Upper lobe of left lung (tissue), 6 donors: ENCODE data around the gene ADAP1. TPM values are rescaled to one million over a fixed set of nuclear protein-coding genes. Genes with fewer than 3 reads are reported as not detected.

Source experiments
- ATAC-seq, 2 donors: fragments of 200-7000 bp; cut with Tn5 transposase; one replicate each; pipeline ENCODE4 v1.9.1; 2022; ENCODE audit warnings: mild to moderate bottlenecking in 2 of 2, moderate library complexity in 2 of 2; ENCODE audit not compliant: low FRiP score in 2 of 2
- DNase-seq, 2 donors: peaks; one replicate each; pipeline ENCODE4 v3.0.0-alpha.2; 2019 to 2020
- H3K27ac ChIP-seq, 4 donors: fragments of 200-600 bp; sonication (generic); one replicate each; pipeline ENCODE4 v1.5.1; 2016 to 2019
- H3K27me3 ChIP-seq, 4 donors: fragments of 200-600 bp; sonication (generic); one replicate each; pipeline ENCODE4 v1.5.1; 2017 to 2019
- H3K36me3 ChIP-seq, 4 donors: fragments of 200-600 bp; sonication (generic); one replicate each; pipeline ENCODE4 v1.5.1; 2016 to 2019
- H3K4me1 ChIP-seq, 4 donors: fragments of 200-600 bp; sonication (generic); one replicate each; pipeline ENCODE4 v1.5.1; 2018 to 2019
- H3K4me3 ChIP-seq, 4 donors: fragments of 200-600 bp; sonication (generic); one replicate each; pipeline ENCODE4 v1.5.1; 2017 to 2019; ENCODE audit warnings: mild to moderate bottlenecking in 2 of 4, moderate library complexity in 1 of 4
- H3K9me3 ChIP-seq, 4 donors: fragments of 200-600 bp; sonication (generic); one replicate each; pipeline ENCODE4 v1.5.1; 2018 to 2019
- EP300 ChIP-seq, 4 donors: sonication (generic); formaldehyde crosslinking; IDR thresholded peaks; one replicate each; pipeline ENCODE4 v1.5.1; 2017; ENCODE audit warnings: antibody characterized with exemption in 4 of 4, control low read depth in 2 of 4
- POLR2A ChIP-seq, 4 donors: fragments of 450-650 bp; IDR thresholded peaks; one replicate each; pipeline ENCODE4 v1.5.1; 2016 to 2017; ENCODE audit warnings: antibody characterized with exemption in 4 of 4, mild to moderate bottlenecking in 2 of 4
- POLR2AphosphoS5 ChIP-seq, 2 donors: sonication (generic); formaldehyde crosslinking; IDR thresholded peaks; one replicate each; pipeline ENCODE4 v1.5.1; 2017; ENCODE audit warnings: antibody characterized with exemption in 2 of 2
- WGBS, 2 donors: methylation state at CpG; one replicate each; pipeline ENCODE4 v1.1.5; 2017 to 2018; 5-methylcytosine and 5-hydroxymethylcytosine counted together
- total RNA-seq, 6 donors: library from RNA; depleted of rRNA in 4 of 6; stranded (reverse); fragments of >200 nt in 4 of 6; gene quantifications; one replicate each; pipeline versions ENCODE4 v1.1.0 to v1.2.1, GENCODE V29; 2016 to 2021
- TF ChIP-seq, protein P1 (sequence below), 6 experiments: fragments of 450-650 bp in 4 of 6; fragments of 200-600 bp in 2 of 6; sonication (generic) in 2 of 6; IDR thresholded peaks; one replicate each; pipeline ENCODE4 v1.5.1; 2016 to 2019; ENCODE audit warnings: antibody characterized with exemption in 6 of 6
- donor health status: DM: no; HTN: no; CAD: no; lungs with moderate emphysema.
- donor health status: DM: no; HTN: yes; CAD: no; lungs with severe emphysema.

ADAP1 gene
- total RNA-seq, 6 donors from 2014 or later = 31.0 to 109 (median 37.5) TPM

DNA sequence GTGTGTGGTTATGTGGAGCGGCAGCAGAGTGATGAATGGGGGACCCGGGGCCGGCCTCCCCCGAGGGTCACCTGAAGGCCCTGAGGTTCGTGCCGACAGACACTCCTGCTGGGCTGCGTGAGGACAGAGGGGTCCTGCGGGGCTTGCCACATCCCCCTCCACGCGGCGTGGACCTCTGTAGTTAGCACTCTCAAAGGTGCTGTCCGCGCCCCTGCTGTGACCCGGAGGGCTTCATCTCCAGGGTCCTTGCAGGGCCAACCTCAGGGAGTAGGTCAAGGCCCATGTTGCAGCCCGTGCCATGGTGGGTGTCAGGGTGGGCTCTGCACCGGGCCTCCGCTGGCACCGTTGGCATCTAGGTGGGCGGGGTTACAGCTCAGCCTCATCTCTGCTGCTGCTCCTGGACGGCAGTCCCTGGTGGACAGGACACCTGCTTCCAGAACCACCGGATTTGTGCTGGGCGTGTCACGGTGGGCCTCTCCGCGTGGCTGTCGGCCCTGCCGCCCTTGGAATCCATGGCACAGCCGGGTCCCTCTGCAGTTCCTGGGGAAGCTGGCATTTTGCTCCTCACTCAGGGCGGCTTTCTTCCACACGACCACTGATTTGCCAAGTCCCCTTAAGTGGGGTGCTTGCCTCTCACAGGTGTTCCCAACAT is 97.9 kb downstream of the ADAP1 start:
- TF ChIP-seq POLR2AphosphoS5 (IDR thresholded peaks at IDR 0.05) = no peak
- TF ChIP-seq, protein P1, sequence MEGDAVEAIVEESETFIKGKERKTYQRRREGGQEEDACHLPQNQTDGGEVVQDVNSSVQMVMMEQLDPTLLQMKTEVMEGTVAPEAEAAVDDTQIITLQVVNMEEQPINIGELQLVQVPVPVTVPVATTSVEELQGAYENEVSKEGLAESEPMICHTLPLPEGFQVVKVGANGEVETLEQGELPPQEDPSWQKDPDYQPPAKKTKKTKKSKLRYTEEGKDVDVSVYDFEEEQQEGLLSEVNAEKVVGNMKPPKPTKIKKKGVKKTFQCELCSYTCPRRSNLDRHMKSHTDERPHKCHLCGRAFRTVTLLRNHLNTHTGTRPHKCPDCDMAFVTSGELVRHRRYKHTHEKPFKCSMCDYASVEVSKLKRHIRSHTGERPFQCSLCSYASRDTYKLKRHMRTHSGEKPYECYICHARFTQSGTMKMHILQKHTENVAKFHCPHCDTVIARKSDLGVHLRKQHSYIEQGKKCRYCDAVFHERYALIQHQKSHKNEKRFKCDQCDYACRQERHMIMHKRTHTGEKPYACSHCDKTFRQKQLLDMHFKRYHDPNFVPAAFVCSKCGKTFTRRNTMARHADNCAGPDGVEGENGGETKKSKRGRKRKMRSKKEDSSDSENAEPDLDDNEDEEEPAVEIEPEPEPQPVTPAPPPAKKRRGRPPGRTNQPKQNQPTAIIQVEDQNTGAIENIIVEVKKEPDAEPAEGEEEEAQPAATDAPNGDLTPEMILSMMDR (IDR thresholded peaks at IDR 0.05) = no peak
- no peak for TF ChIP-seq EP300 (IDR thresholded peaks at IDR 0.05)
- no peak for TF ChIP-seq POLR2A (IDR thresholded peaks at IDR 0.05)
- Histone ChIP-seq H3K4me1 (no peaks in the 10 kb centered on the region), H3K27me3 (no peaks in the 10 kb centered on the region), H3K27ac (no peak overlapping the region), H3K9me3 (no peaks in the 10 kb centered on the region), H3K4me3 (no peak overlapping the region), H3K36me3 (peaks cover 35 to 100% (median 87%) of the 10 kb centered on the region in 4 donors)
- DNase-seq = peak in 1 of 2 donors; percentile 74
- no peak for ATAC-seq
- 94% methylated on average over 15 to 29 of the region's 30 CpGs for WGBS, 2 donors

DNA sequence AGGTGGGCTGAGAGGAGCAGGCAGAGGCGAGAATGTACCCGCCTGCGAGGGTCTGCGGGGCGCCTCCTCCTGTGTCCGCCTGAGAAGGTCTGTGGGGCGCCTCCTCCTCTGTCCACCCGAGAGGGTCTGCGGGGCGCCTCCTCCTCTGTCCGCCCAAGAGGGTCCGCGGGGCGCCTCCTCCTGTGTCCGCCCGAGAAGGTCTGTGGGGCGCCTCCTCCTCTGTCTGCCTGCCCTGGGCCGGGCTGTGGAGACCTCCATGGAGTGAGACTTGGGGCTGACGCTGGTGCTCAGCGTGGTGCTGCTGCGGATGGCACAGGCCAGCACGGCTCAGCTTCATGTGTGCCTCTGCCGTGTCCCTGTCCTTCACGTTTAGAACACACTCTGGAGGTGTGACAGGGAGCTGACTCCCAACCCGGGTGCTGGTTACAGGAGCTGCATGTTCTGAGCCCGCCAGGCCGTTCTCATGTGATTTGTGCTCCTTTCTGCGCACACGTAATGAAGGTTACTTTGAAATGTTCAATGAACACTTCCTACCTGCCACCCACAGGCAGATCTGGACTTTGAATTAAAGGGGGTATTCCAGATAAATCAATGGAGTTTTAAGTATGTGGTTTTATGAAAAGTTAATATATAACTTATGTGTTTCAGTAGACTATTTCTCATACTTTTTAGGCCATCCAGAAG is 98.7 kb downstream of the ADAP1 start:
- Histone ChIP-seq H3K27ac (no peak overlapping the region), H3K4me3 (no peak overlapping the region), H3K4me1 (no peaks in the 10 kb centered on the region), H3K36me3 (peaks cover 29 to 100% (median 84%) of the 10 kb centered on the region in 4 donors), H3K27me3 (no peaks in the 10 kb centered on the region), H3K9me3 (no peaks in the 10 kb centered on the region)
- peak in 1 of 2 donors; percentile 73 for DNase-seq
- 92 to 93% methylated on average over 24 to 29 of the region's 29 CpGs for WGBS, 2 donors
- no peak for ATAC-seq
- TF ChIP-seq, protein P1 (IDR thresholded peaks at IDR 0.05) = no peak
- no peak for TF ChIP-seq EP300 (IDR thresholded peaks at IDR 0.05)
- no peak for TF ChIP-seq POLR2A (IDR thresholded peaks at IDR 0.05)
- TF ChIP-seq POLR2AphosphoS5 (IDR thresholded peaks at IDR 0.05) = no peak

DNA sequence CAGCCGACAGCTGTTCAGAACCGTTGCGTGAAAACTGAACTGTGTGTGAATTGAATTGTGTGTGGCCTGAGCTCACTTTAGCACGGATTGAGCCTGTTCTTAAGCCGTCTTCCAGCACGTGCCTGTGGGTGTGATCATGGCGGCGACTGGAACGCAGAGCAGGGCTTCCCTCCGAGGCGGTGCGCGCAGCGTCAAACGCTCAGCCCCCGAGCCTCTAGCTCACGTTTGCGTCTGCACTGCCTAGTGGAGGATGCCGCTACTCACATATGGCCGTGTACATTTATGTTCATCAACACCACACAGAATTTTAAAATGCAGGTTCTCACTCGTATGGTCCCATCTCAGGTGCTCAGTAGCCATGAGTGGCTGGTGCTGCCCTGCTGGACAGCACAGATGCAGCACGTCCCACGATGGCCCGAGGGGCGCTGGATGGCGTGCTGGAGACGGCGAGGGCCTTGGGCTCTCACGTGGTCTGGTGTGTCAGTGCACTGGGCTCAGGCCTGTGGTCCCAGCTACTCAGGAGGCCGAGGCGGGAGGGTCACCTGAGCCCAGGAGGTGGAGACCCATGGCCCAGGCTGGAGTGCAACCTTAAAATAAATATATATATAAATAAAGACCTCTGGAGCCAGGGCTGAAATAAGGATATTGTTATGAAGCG is 100.2 kb downstream of the ADAP1 start:
- TF ChIP-seq, protein P1 (IDR thresholded peaks at IDR 0.05) = no peak
- TF ChIP-seq POLR2AphosphoS5 (IDR thresholded peaks at IDR 0.05) (no peak), POLR2A (IDR thresholded peaks at IDR 0.05) (no peak), EP300 (IDR thresholded peaks at IDR 0.05) (no peak)
- Histone ChIP-seq H3K4me3 (no peak overlapping the region), H3K9me3 (no peaks in the 10 kb centered on the region), H3K4me1 (no peaks in the 10 kb centered on the region), H3K36me3 (peaks cover 26 to 98% (median 79%) of the 10 kb centered on the region in 4 donors), H3K27me3 (no peaks in the 10 kb centered on the region), H3K27ac (no peak overlapping the region)
- ATAC-seq (peak in 1 of 2 donors; percentile 16), DNase-seq (peak in 1 of 2 donors; percentile 80)
- 95% methylated on average over 32 of the region's 32 CpGs for WGBS, 2 donors

DNA sequence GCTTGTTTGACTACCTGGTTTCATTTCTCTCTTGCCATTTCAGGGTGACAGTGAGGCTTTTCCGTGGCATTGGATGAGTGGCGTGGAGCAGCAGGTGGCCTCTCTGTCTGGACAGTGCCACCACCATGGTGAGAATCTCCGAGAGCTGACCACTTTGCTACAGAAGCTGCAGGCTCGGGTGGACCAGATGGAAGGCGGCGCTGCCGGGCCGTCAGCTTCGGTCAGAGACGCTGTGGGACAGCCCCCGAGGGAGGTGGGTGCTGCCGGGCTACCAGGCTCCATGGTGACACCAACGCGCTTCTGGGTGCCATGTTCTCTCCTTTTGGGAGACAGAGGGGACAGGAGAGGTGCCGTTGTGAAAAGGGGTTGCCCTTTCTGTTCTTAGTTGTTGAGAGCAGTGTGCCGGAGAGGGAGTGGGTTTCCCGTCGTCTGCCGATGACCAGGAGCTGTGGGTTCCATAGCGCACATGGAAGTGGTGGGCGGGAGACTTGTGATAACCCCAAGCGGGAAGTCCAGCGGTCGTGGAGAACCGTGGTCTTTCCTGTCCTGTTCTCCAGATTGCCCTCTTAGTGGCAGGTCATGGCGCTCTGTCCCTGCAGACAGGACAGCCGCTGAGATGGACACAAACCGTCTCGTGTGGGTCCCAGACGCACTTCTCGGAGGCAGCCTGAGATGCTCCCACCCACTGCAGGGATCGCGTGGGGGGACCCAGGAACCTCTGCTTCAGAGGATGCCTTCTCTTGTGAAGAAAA is 100.9 kb downstream of the ADAP1 start:
- Histone ChIP-seq H3K4me1 (no peaks in the 10 kb centered on the region), H3K36me3 (peaks cover 33 to 97% (median 80%) of the 10 kb centered on the region in 4 donors), H3K4me3 (no peak overlapping the region), H3K27me3 (no peaks in the 10 kb centered on the region), H3K9me3 (no peaks in the 10 kb centered on the region), H3K27ac (no peak overlapping the region)
- WGBS, 2 donors = 85 to 89% methylated on average over 19 to 33 of the region's 33 CpGs
- TF ChIP-seq POLR2A (IDR thresholded peaks at IDR 0.05) (no peak), EP300 (IDR thresholded peaks at IDR 0.05) (no peak), POLR2AphosphoS5 (IDR thresholded peaks at IDR 0.05) (no peak)
- TF ChIP-seq, protein P1 (IDR thresholded peaks at IDR 0.05) = no peak
- DNase-seq = peak in 1 of 2 donors; percentile 73
- ATAC-seq = no peak
